HL-60/S4 treated with phorbol 12-myristate 13-acetate at 8.2 ng/mL for 4 days and 3 days (cell line): ENCODE data around the gene ADCY5.

Experiments used
- in situ Hi-C: fragments of 300-500 bp; cut with MboI; formaldehyde crosslinking; loops from 2 replicates; pipeline ENCODE4 v1.15.0; 2022; ENCODE audit warnings: low sequenced_read_pairs

ADCY5 gene

DNA sequence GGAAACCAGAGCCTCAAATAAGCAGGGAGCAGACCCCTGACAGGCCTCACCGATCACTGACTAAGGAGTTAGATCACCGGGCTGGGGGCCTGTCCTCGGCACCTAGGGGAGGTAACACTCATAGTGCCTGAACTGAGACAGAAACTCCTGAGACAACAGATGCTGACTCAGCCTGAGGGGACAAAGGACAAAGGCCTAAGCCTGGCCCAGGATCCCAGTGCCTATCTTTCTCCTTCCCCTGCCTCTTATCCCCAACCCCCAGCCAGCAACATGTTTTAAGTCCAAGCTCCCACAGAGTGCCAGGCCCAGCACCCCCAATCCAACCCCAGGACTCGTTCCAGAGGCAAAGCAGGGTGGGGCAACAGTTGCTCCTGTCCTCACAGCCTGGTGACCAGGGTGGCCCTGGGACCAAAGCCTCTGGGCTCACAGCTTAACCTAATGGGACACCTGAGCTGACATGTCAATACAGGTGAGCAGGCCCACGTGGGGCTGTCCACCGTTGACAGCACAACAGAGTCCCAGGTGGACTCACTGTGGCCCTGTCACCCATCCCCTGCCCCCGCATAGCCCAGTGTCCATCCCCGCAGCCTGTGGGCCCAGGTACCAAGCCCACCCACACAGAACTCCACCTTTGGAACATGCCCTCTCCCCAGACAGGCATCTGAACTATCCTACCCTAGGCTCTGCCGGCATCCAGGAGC, 37.4 kb downstream of the ADCY5 start:
- in situ Hi-C loops = no loop called here

GRCh38 chr3:123410149-123410515, 38.8 kb downstream of the ADCY5 start:
- in situ Hi-C loops = no loop called here

GRCh38 chr3:123409443-123410148, 39.3 kb downstream of the ADCY5 start:
- in situ Hi-C loops = no loop called here

- in situ Hi-C loops = no loop called here
Measured at GRCh38 chr3:123406598-123406997, 42.3 kb downstream of the ADCY5 start.

- in situ Hi-C loops = no loop called here
Measured at GRCh38 chr3:123405936-123406510, 42.9 kb downstream of the ADCY5 start.

GRCh38 chr3:123405021-123405420, 43.9 kb downstream of the ADCY5 start:
- in situ Hi-C loops = no loop called here

GRCh38 chr3:123404391-123404790, 44.5 kb downstream of the ADCY5 start:
- in situ Hi-C loops = no loop called here

DNA sequence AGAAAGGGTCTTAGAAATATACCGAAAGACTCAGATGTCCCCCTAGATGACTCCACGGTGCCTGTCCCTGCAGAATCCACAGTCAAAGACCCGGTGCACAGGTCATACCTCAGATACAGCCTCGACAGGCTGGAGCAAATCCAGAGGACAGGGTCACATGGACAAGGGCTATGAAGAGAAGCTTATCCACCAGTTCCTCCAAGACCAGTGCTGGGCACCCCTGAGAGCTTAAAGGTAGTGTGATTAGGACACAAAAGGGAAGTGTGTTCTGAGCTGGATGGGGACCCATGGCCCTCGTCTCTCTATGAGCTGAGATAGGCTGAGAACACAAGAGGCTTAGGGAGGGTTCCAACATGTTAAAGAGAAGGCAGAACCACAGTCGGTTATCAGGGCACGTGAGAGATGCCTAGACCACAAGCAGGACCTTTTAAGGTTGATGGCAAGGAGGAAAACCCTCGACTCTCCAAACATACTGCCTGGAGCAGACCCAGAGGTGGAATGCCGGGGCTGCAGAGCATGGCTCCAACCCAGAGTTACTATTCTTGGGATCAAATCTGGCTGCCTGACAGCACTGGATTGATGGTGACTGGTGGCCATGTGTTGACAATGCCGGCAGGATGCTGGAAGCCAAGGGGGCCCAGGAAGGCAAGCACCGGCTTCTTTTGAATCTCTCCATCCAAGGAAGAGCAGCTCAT, 46.9 kb downstream of the ADCY5 start:
- in situ Hi-C loops = no loop called here

DNA sequence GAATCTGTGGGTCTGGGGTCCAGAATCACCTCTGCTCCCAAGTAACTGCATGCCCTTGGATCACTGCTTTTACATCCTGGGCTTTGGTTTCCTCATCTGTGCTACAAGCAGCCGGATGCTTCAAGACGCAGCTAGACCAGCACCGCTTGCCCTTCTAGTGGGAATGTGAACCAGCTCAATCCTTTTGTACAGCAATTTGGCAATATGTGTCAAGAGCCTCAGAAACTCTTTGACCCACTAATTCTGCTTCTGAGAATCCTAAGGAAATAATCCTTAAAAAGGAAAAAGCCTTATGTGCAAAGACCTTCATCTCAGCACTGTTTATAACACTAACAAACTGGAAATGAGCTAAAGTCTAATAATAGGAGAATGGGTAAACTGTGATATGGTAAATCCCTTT, 48.7 kb downstream of the ADCY5 start:
- in situ Hi-C loops = no loop called here

GRCh38 chr3:123399653-123400052, 49.2 kb downstream of the ADCY5 start:
- in situ Hi-C loops = no loop called here

DNA sequence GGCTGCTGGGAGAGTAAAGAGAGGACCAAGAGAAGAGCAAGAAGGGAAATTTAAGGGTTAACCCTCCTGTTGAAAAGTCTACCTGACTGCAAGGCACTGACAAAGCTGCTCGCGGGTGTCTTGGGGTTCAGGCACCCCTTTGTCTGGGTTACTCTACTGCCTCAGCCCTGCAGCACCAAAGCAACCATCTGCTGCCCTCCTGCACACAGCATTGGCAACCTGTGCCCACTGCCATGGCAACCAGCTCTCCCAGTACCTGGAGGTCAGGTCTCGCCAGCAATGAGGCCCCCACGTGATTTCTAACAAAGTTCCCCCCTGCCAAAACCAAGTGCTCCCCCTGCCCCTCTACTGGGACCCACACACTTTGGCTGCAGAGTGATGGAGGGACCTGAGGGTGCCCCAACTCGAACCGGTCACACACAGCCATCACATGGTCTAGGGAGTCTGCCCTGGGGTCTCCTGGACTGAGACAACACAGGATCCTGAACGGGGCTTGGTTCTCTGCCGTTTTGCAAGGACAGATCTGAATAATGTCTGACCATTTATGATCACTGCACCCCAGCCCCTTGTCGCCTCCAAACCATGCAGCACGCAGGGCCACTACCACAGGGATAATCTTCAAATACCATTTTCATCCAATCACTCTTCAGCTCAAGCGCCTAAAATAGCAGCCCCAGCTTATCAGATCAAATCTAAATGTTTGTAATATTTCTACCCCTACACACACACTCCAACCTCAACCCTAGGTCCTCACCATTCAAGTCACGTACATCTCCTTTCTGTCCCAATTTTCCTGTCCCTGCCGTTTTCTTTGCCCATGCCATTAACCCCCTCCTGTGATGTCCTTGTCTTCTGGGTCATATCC, 50.7 kb downstream of the ADCY5 start:
- in situ Hi-C loops = no loop called here

- in situ Hi-C loops = no loop called here
Measured at GRCh38 chr3:123397050-123397590, 51.8 kb downstream of the ADCY5 start.

GRCh38 chr3:123396171-123397049, 52.5 kb downstream of the ADCY5 start:
- in situ Hi-C loops = no loop called here

GRCh38 chr3:123395235-123395634, 53.7 kb downstream of the ADCY5 start:
- in situ Hi-C loops = no loop called here

DNA sequence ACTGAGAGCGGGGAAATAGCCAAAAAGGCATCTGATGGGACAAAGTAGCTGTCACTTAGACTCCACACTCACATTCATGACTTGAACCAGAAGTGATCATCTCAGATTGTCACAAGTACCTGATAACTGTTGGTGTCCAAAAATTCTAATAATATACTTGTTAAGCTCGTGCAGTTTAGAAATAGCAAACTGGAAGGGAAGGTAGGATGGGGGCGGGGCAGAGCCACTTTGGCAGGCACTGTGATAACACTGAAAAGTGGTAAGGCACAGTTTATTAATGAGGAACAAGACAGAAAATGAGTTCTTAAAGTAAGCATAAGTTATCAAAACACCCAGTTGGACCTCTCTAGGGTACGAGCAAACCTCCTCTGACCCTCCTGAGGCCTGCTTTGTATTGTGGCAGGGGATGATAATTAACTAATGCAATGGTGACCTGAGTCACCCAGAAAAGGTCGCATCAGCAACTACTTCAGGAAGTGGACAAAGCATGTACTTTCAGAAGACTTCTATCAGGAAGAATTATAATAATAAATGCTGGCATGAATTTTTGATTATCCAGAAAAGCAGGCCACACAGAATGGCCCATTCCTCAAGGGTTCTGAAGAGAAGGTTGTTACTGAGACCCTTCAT, 54.4 kb downstream of the ADCY5 start:
- in situ Hi-C loops = no loop called here

DNA sequence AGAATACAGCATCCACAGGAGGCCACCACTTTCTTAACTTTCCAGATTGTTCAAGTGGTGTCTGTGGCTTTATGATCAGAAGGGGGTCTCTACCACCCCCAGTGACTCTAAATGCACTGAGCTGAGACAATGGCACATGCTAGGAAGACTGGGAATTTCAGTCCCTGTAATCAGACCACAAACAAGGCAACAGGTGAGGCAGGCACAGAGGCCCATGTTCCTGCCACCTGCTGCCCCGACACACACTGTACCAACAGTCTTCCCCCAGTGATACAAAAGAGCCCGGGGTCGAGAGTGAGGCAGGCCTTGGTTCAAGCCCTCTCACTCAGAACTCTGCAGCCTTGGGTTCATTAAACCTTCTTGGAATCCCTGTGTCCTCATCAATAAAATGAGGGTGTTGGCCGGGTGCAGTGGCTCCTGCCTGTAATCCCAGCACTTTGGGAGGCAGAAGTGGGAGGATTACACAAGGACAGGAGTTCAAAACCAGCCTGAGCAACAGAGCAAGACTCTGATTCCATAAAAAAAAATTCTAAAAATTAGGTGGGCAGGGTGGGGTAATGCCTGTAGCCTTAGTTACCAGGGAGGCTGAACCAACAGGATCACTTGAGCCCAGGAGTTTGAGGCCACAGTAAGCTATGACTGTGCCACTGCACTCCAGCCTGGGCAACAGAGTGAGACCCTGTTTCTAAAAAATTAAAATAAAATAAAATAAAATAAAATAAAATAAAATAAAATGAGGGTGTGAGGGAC, 55.8 kb downstream of the ADCY5 start:
- in situ Hi-C loops = no loop called here

DNA sequence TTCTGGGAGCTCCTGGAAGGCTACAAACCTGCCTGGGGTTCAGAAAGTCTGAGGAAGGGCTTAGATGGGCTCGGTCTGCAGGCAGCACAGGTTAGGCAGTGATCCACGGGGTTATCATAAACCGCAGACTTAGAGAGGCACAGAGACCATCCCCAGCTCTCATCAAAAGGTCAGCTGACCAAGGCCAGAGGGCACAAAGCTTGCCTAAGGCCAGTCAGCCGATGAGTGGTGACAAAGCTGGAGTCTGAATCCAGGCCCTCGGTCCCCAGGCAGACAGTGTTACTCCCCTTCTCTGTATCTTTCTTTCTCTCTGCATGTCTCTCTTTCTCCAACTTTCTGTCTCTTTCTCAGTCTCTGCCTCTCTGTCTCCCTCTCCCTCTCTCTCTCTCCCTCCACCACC, 56.5 kb downstream of the ADCY5 start:
- in situ Hi-C loops = no loop called here

- in situ Hi-C loops = no loop called here
Measured at GRCh38 chr3:123390865-123391600, 57.9 kb downstream of the ADCY5 start.
